HG03575 (cell line): ENCODE results near the gene FAM181A.

ENCODE experiments used
- ATAC-seq: cut with Tn5 transposase; IDR thresholded peaks from one replicate; pipeline ENCODE4 v1.9.1; 2021; ENCODE audit not compliant: unreplicated experiment, insufficient number of reproducible peaks, low FRiP score; ENCODE audit errors: extremely low read depth

Gene FAM181A

GRCh38 chr14:93971635-93972027, 44.5 kb downstream of the FAM181A start:
- no peak for ATAC-seq

DNA sequence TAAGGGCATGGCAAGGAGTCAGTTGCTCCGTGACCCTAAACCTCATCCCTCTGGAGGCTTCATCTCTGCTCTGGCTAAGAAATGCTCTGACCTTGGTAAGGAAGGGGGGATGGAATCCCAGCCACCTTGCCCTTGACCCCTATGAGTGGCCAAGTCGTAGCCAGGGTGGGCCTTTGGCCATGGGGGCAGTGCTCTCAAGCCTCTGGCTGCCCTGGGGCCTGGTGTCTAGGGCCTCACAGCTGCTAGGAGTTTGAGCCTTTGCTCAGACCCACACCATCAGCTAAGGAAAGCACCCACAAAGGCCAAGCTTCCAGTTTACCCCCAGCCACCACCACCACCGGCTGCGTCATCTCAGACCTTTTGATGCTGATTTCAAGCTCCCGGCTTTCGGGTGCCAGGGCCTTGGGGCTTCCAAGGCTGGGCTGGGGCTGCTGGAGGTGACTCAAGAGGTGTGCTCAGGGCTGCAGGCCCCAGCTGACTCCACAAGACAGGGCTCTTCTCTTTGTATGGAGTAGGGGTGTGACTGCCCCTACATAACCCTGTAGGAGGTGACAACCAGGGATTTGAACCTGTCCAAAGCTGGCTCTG, 45.6 kb downstream of the FAM181A start:
- no peak for ATAC-seq

- ATAC-seq = no peak
These were observed 46.5 kb downstream of the FAM181A start for GRCh38 chr14:93973607-93974006.

- no peak for ATAC-seq
These were observed 47.2 kb downstream of the FAM181A start for GRCh38 chr14:93974299-93974698.

DNA sequence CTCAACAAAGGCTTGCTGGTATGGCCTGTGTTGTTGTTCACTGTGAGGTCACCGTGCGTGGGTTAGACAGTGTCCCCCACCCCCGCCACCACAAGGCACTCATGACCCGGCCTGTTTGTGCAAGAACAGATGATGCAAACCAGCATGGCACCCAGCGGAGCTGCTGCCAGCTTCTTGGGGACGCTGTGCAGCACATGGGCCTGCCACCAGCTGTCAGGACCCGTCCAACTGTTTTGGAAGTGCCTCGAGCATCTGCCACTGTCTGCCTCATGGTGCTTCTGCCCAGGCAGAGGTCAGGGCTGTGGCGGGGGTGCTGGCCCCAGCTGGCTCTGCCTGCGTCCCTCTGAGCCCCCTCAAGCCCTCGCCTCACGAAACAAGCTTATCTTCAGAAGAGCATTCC, 47.7 kb downstream of the FAM181A start:
- no peak for ATAC-seq

DNA sequence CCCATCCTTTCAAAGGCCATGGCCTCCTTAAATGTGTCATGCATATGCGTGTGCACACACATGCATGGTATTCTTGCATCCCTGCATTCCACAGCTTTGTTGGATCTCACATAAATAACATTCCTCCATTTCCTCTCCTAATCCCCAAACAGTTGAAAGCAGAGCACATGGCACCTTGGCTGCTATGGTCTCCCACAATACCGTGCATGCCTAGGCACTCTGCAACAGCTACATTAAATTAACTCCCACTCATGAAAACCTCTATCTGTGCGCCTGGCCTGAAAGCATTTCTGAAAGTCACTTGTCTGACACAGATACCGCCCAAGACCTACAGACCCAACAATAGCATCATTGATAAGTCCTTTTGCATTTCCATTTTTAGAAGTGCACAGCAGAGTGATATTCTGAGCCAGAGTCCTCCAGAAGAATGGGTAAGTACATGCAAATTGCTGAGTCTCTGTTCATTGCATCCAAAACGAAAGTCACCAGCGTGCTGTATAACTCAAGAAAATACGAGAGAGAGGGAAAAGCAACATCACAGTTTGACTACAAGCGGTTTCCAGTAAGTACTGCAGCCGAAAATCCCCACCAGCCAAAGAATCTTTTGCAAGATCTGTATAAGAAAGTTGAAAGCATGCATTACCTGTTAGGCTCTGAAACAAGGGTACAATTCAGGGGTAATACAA, 48.8 kb downstream of the FAM181A start:
- ATAC-seq = peak; percentile 58

GRCh38 chr14:93976477-93977057, 49.4 kb downstream of the FAM181A start, which contains the start of gene ASB2:
ASB2 (minus strand) TSS chr14:93976570; CDS start chr14:93964539, 12,031 bp downstream.
- ATAC-seq = no peak

GRCh38 chr14:93977171-93977570, 50.0 kb downstream of the FAM181A start:
- ATAC-seq = no peak

DNA sequence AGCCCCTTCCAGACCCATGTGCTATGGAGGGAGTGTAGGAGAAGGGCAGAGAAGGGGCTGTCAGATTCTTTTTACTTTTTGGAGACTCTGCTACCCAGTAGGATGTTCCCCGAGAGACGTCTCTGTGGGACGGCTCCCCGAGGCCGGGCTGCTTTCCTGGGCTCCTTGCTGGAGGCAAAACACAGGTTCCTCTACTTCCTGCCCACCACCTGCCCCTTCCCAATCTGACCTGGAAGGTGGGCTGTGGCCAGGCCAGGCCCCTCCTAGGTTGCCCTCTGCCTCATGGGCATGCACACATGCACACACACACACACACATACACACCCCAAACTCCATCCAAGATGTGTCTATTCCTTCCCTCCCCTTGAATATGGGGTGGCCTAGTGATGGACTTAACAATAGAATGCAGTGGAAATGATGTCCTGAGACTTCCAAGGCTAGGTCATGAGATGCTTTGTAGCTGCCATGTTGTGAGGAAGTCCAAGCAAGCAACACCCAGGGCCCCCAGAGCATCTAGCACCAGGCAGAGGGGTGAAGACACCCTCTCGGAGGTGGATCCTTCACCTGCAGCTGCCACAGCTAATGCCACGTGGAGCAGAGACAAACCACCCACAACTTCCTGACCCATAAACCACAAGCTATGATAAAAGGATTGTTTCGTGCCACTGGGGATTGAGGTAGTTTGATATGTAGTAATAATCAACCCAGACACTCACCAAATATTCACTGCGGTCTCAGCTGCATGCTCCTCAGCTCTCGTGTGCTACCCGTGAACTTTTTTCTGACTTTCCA, 50.8 kb downstream of the FAM181A start:
- ATAC-seq = peak; percentile 30

GRCh38 chr14:93978735-93979134, 51.6 kb downstream of the FAM181A start:
- ATAC-seq = no peak
